Left renal cortex interstitium (tissue), 4 donors: ENCODE data around the gene HEXA. TPM values are rescaled to one million over a fixed set of nuclear protein-coding genes. Genes with fewer than 3 reads are reported as not detected.
"Not testable (repeated sequence)": the region's sequence is repeated elsewhere in the genome, so short reads cannot be mapped to it uniquely, and the experiment has no call there.

Source experiments
- DNase-seq, 4 donors: peaks; one replicate each; pipeline ENCODE4 v3.0.0-alpha.2; 2013; ENCODE audit warnings: low read depth in 4 of 4, low spot score in 2 of 4, missing footprints in 1 of 4
- polyA plus RNA-seq, 4 donors: library from polyadenylated mRNA; unstranded; fragments of 120-200 nt; gene quantifications; one replicate each; pipeline ENCODE4 v1.2.1, GENCODE V29; 2013; ENCODE audit not compliant: insufficient read length in 4 of 4

The HEXA gene
- polyA plus RNA-seq: 100 to 1,000 TPM in 3 of 4 donors, 10 to 100 TPM in 1; 91.1 to 129 (median 121) TPM

- peak; percentile 89 to 94 (median 91) for DNase-seq
These were observed at the start of gene HEXA for GRCh38 chr15:72375846-72376581. Gene HEXA, minus strand, starts transcription at chr15:72376014. Its CDS starts 42 bp downstream, at chr15:72375972.

- no peak for DNase-seq
These were observed 47.4 kb upstream of the HEXA start for GRCh38 chr15:72423256-72423655.

- DNase-seq: no peak
These were observed 45.7 kb upstream of the HEXA start for GRCh38 chr15:72421484-72421883.

- DNase-seq: no peak
These were observed 44.8 kb upstream of the HEXA start for GRCh38 chr15:72420576-72420975.

GRCh38 chr15:72419768-72420167 lies 44.0 kb upstream of the HEXA start:
- not testable (repeated sequence) for DNase-seq

- no peak for DNase-seq
These were observed 39.5 kb upstream of the HEXA start for GRCh38 chr15:72415304-72415703.

GRCh38 chr15:72413337-72413736 lies 37.5 kb upstream of the HEXA start:
- DNase-seq: not testable (repeated sequence)

GRCh38 chr15:72411544-72411943 lies 35.7 kb upstream of the HEXA start:
- DNase-seq: no peak

GRCh38 chr15:72411111-72411510 lies 35.3 kb upstream of the HEXA start:
- DNase-seq: no peak

GRCh38 chr15:72406936-72407335 lies 31.1 kb upstream of the HEXA start:
- no peak for DNase-seq

GRCh38 chr15:72404841-72405240 lies 29.0 kb upstream of the HEXA start:
- DNase-seq: no peak

- DNase-seq: no peak
These were observed 28.5 kb upstream of the HEXA start for GRCh38 chr15:72404356-72404755.

GRCh38 chr15:72402726-72403125 lies 26.9 kb upstream of the HEXA start:
- DNase-seq: no peak

GRCh38 chr15:72398648-72399047 lies 22.8 kb upstream of the HEXA start:
- no peak for DNase-seq

GRCh38 chr15:72397796-72398588 lies 22.2 kb upstream of the HEXA start, which contains the start of gene TMEM202:
Gene TMEM202, plus strand, starts transcription at chr15:72398305. Its CDS starts 22 bp downstream, at chr15:72398327.
- no peak for DNase-seq

GRCh38 chr15:72396331-72396730 lies 20.5 kb upstream of the HEXA start:
- not testable (repeated sequence) for DNase-seq

- DNase-seq: no peak
These were observed 13.4 kb upstream of the HEXA start for GRCh38 chr15:72389231-72389630.

- no peak for DNase-seq
These were observed 11.9 kb upstream of the HEXA start for GRCh38 chr15:72387741-72388140.

GRCh38 chr15:72382146-72382545 lies 6.3 kb upstream of the HEXA start:
- no peak for DNase-seq

GRCh38 chr15:72380743-72381142 lies 4.9 kb upstream of the HEXA start:
- no peak for DNase-seq

- DNase-seq: no peak
These were observed 4.1 kb upstream of the HEXA start for GRCh38 chr15:72379856-72380430.
